HG02571 (cell line): ENCODE measurements around the gene TSHR.
"Not testable (repeated sequence)": the region's sequence is repeated elsewhere in the genome, so short reads cannot be mapped to it uniquely, and the experiment has no call there.

Source experiments
- ATAC-seq: cut with Tn5 transposase; IDR thresholded peaks from one replicate; pipeline ENCODE4 v1.9.1; 2021; ENCODE audit warnings: mild to moderate bottlenecking, moderate library complexity; ENCODE audit not compliant: unreplicated experiment

Gene TSHR

GRCh38 chr14:80948291-80948690 is 7.1 kb upstream of the TSHR start:
- no peak for ATAC-seq

- no peak for ATAC-seq
Measured at GRCh38 chr14:80951491-80951890, 3.9 kb upstream of the TSHR start.

- ATAC-seq = not testable (repeated sequence)
Measured at GRCh38 chr14:80953211-80953610, 2.2 kb upstream of the TSHR start.

GRCh38 chr14:80954687-80955299 is 628 bp upstream of the TSHR start:
- no peak for ATAC-seq

- no peak for ATAC-seq
Measured at GRCh38 chr14:80956102-80956501, 681 bp downstream of the TSHR start.

GRCh38 chr14:80956922-80957321 is 1.5 kb downstream of the TSHR start:
- no peak for ATAC-seq

GRCh38 chr14:80957613-80958012 is 2.2 kb downstream of the TSHR start:
- ATAC-seq = no peak

- no peak for ATAC-seq
Measured at GRCh38 chr14:80958226-80958625, 2.8 kb downstream of the TSHR start.

- no peak for ATAC-seq
Measured at GRCh38 chr14:80958939-80959338, 3.5 kb downstream of the TSHR start.

GRCh38 chr14:80959496-80959895 is 4.1 kb downstream of the TSHR start:
- peak; percentile 99 for ATAC-seq

GRCh38 chr14:80965037-80965436 is 9.6 kb downstream of the TSHR start:
- ATAC-seq = no peak

- ATAC-seq = no peak
Measured at GRCh38 chr14:80973931-80974641, 18.7 kb downstream of the TSHR start.

GRCh38 chr14:80974679-80975078 is 19.3 kb downstream of the TSHR start:
- ATAC-seq = no peak

GRCh38 chr14:80977221-80977620 is 21.8 kb downstream of the TSHR start:
- ATAC-seq = no peak

GRCh38 chr14:80978403-80978802 is 23.0 kb downstream of the TSHR start:
- ATAC-seq = no peak

- no peak for ATAC-seq
Measured at GRCh38 chr14:80979951-80980350, 24.5 kb downstream of the TSHR start.

- ATAC-seq = no peak
Measured at GRCh38 chr14:80981156-80981555, 25.7 kb downstream of the TSHR start.

- ATAC-seq = no peak
Measured at GRCh38 chr14:80981673-80982072, 26.3 kb downstream of the TSHR start.

- no peak for ATAC-seq
Measured at GRCh38 chr14:80982711-80983110, 27.3 kb downstream of the TSHR start.

GRCh38 chr14:80987235-80988032 is 32.0 kb downstream of the TSHR start:
- no peak for ATAC-seq

- no peak for ATAC-seq
Measured at GRCh38 chr14:80988192-80988591, 32.8 kb downstream of the TSHR start.
